GM12874 (cell line): ENCODE data around the gene PELI1.

Source experiments
- CTCF ChIP-seq: IDR thresholded peaks from 2 replicates; pipeline ENCODE4 v1.5.1; 2011; ENCODE audit warnings: low read depth, mild to moderate bottlenecking, control low read depth, low read length, moderate library complexity; ENCODE audit not compliant: insufficient read depth

PELI1 gene

GRCh38 chr2:64144057-64145013, at the start of gene PELI1:
TSS of gene PELI1 (minus strand) at chr2:64144420. CDS start at chr2:64108310, 36,110 bp downstream.
- TF ChIP-seq CTCF, result 0 out of 2 replicates have a peak, but pooled peaks have one; percentile 32

- no peak for TF ChIP-seq CTCF
Measured at GRCh38 chr2:64193491-64193890, 49.3 kb upstream of the PELI1 start.

GRCh38 chr2:64192664-64193105, 48.5 kb upstream of the PELI1 start:
- no peak for TF ChIP-seq CTCF

GRCh38 chr2:64192125-64192479, 47.9 kb upstream of the PELI1 start:
- no peak for TF ChIP-seq CTCF

GRCh38 chr2:64189586-64189985, 45.4 kb upstream of the PELI1 start:
- no peak for TF ChIP-seq CTCF

GRCh38 chr2:64189167-64189566, 44.9 kb upstream of the PELI1 start:
- TF ChIP-seq CTCF, result no peak

- TF ChIP-seq CTCF, result no peak
Measured at GRCh38 chr2:64186699-64187605, 42.7 kb upstream of the PELI1 start.
